Fibroblast of skin of left quadriceps (primary cell): ENCODE data around the gene PYY.
A peak's percentile ranks its signal among the peaks of the same experiment; 100 is the strongest.
"Not testable (repeated sequence)": the region's sequence is repeated elsewhere in the genome, so short reads cannot be mapped to it uniquely, and the experiment has no call there.

Experiments
- DNase-seq, 2 experiments: peaks; one replicate each; pipeline ENCODE4 v3.0.0-alpha.2; 2013; ENCODE audit warnings: low read depth in 2 of 2

The PYY gene

GRCh38 chr17:43953746-43954145, at the start of gene PYY:
Gene PYY (minus strand): TSS chr17:43953940. CDS start chr17:43953483, 457 bp downstream.
- DNase-seq = no peak

DNA sequence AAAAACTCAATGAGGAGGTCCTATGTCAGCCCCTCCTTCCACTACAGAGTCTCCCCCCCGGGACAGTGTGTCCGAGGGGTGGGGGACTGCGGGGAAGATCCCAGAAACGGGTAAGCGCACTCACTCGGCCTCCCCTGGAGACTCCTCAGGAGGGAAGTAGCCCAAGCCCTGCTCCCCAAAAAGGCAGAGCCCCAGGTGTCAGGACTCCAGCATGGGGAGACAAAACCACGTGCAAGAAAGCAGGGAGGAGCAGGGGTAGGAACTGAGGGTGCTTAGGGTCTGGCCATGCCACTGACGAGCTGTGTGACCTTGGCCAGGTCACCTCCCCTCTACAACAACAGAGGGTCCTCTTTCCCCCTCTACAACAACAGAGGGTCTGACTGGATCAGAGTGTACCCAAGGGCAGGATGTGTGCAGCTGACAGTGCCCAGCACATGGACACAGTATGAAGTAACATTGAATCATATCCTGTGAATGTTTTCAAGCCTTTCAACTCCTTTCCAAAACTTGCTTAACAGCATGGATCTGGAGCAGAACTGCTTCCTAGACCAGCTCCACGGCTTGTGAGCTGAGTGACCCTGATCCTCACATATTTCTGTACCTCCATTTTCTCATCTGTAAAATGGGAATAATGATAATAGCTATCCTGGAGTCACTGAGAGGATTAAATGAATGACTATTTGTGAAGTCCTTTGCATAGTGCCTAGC, 48.6 kb upstream of the PYY start:
- peak; percentile 48 to 57 for DNase-seq

DNA sequence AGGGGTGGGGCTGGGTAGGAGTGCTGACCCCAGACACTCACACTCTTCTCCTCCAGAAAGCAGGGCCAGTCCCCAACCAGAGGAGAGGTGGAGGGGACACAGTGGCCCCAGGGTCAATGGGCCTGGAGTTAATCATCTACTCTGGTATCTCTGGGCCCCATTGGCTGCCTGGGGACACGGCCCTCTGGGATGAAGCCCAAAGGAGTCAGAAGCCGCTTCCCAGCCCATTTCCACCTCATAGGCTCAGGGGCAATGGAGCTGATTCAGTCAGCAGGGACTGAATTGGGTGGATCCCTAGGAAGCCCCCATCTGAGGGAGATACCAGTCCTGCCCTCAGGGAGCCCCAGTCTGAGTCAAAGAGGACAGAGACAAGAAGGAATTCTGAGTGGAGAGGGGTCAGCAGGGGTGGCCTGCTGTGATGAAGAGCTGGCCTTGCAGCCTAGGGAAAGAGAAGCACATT, 47.8 kb upstream of the PYY start:
- no peak for DNase-seq

DNA sequence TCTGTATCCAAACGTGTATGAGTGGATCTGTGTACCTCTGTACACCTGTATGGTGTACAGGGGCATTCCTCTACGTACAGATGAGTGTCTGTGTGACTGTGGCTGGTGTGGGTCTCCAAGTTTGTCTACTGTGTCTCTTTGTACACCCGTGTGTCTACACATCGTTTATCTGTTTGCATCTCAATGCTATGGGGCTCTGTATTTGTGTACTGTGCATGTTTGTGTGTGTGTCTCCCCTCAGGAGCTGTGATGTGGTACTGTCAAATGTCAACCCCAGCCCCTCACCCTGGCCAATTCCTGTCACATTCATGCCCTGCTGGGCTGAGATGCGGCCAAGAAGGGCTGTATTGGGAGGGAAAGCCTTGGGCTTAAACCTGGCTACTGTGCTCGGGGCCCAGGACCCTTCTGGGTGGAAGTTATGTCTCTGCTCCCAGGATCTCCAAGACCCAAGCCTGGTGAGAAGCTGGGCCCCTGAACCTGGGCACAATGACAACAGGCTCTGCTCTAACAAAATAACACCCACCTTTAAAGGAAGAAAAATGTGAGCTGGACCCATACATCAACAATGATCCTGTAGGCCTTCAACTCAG, 47.2 kb upstream of the PYY start:
- no peak for DNase-seq

- no peak for DNase-seq
Measured at GRCh38 chr17:44000141-44000860, 46.6 kb upstream of the PYY start.

DNA sequence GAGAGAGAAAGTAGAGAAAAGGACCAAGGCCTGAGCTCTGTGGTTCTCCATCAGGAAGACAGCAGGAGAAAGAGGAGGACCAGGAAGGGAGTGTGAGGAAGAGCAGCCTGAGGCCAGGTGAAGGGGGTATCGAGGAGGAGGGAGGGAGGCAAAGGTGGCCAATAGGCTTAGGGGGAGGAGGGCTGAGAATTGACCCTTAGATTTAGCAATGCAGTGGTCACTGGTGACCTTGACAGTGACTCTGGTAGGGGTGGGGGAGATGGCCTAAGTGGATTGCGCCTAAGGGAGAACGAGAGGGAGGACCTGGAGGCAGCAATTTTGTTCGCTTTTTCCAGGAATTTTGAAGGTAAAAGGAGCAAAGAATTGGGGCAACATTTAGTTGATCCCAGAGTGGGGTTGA, 45.3 kb upstream of the PYY start:
- DNase-seq = no peak

GRCh38 chr17:43998552-43998951, 44.8 kb upstream of the PYY start:
- DNase-seq = no peak

GRCh38 chr17:43997180-43997579, 43.4 kb upstream of the PYY start:
- DNase-seq = not testable (repeated sequence)

DNA sequence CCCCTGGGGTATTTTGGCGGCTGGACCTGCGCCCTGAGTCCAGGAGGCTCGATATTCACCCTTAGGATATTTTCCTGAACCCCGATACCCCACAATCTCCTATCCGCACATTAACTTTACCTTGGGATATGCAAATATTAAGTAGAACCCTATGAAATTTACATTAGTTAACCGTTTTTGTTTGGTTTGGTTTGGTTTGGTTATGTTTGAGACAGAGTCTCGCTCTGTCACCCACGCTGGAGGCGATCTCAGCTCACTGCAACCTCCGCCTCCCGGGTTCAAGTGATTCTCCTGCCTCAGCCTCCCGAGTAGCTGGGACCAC, 41.4 kb upstream of the PYY start:
- DNase-seq = no peak

- peak; percentile 39 to 40 for DNase-seq
Measured at GRCh38 chr17:43994272-43995149, 40.8 kb upstream of the PYY start.

DNA sequence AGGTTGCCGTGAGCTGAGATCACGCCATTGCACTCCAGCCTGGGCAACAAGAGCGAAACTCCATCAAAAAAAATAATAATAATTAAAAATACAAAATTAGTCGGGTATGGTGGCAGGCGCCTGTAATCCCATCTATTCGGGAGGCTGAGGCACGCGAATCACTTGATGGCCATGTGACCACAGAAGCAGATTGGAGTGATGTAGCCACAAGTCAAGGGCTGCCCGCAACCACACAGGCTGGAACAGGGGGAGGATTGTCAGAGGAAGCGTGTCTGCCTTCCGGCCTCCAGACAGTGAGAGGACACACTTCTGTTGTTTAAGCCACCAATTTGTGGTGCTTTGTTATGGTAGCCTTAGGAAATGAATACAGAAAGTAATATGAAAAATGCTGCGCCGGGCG, 38.9 kb upstream of the PYY start:
- DNase-seq = no peak

DNA sequence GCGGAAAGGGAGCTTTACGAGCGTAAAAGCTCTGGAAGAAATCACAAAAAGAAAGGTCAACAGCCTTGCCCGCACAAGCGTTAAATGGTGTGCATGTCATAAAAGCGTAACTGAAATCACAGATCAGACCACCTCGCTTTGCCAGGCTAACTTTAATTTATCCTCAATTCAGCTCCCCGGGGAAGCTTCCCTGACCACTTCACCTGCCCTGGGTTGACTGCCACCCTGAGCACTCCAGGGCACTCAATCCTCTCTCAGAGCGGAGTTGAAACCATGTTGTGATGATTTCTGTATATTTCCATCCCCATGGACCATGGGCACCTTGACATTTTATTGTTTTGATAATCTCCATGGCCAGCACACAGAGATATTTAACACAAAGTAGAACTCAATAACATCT, 34.6 kb upstream of the PYY start:
- no peak for DNase-seq

DNA sequence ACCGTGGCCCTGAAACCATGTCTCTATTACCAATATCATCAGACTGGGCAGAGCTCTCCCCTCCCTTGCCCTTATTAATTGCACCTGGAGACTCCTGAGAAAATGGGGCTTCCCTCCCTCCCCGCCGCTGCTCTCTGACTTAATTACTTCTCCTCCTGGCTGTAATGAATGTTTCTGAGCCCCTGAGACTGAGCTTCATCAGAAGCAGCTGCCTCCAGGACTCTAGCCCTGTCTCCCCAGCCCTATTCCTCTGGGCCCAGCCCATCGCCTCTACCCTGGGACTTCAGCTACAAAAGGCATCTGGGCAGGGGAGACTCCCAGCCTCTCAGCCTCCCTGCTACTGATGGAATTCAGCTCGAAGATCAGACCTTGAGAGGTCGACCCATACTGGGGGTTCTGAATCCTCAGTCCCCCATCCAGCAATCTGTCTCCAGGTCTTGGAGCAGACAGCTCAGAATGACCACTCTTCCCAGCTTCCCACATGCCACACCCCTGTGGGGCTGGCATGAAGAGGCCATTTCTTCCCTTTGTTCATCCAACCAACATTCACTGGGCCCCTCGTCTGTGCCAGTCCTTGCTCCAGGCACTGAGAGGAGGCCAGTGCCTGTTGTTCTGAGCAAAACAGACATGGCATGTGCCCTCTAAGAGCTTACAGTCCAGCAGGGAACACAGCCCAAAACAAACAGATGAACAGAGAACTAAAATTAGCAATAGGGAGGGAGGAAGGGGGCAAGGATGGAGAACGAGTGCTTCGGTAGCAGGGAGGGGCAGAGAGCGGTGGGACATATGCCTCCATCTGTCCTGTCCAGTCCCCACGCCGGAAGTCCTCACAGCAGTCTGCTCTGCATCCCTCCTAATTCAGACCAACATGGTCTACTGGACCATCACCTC, 33.6 kb upstream of the PYY start:
- DNase-seq = no peak

DNA sequence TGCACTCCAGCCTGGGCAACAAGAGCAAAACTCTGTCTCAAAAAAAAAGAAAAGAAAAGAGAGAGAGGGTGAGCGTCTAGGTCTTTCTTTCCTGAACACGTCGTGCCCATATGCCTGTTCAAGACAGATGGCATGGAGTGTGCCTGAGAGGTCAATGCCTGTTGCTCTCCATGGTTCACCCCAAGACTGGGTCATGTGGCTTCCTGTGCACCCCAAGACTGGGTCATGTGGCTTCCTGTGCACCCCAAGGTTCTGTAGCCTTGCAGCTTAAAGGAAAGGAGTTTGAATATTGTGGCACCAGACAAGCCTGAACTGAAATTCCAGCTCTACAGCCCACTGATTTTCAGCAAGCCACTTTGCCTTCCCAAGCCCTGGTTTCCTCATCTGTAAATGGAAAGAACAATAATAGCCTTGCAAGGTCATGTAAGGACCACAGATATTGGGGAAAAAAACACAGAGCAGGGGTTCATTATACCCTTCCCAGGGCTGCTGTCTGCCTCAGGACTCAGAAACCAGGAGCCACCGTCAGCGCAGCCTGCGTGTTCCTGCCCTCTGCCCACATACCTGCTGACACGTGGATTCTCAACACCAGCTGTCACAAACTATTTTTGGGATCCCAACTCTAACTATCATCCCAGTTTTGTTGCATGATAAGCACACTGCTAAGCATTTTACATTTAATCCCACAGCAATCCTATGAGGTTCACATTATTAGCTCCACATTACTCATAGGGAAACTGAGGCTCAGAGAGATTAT, 32.7 kb upstream of the PYY start:
- DNase-seq = no peak

DNA sequence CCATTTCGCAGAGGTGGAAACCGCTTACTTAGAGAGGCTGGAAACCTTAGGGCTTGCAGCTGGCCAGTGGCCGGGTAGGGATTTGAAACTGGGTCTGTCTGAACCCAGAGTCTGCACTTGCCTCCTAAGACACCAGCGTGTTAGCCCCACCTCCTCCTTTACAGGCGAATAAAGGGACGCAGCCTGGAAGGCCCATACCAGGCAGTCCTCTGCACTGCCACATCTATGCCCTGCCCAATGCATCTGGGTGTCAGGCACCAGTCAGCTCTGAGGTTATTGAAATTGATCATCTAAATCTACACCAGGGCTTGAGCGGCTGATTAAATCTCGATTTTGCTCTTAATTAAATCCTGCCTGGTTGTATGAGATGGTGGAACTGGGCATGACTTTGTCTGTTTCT, 30.8 kb upstream of the PYY start:
- no peak for DNase-seq

- DNase-seq = no peak
Measured at GRCh38 chr17:43983515-43984411, 30.0 kb upstream of the PYY start.

- DNase-seq = no peak
Measured at GRCh38 chr17:43983196-43983514, 29.4 kb upstream of the PYY start.

- no peak for DNase-seq
Measured at GRCh38 chr17:43982171-43982570, 28.4 kb upstream of the PYY start.

GRCh38 chr17:43979671-43980070, 25.9 kb upstream of the PYY start:
- no peak for DNase-seq

GRCh38 chr17:43979011-43979410, 25.3 kb upstream of the PYY start:
- DNase-seq = peak; percentile 23 to 29
